ENCODE data around the gene P2RY14.

Gene P2RY14

DNA sequence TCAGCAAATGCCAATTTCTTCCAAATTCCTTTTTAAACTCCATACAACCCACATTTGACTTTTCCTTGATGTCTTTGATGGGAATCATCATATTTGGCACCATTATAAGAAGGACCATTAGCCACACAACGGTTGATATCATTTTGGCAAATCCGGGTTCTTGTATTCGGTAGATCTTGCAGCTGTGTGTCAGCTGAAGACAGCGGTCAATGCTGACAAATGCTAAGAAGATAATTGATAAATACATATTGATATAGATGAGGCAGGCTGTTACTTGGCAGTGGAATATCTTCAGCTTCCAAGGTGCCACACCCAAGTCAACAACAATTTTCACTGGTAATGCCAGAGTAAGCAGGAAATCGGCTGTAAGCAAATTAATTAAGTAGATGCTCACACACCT is 79.5 kb downstream of the P2RY14 start:
- TF ChIP-seq, protein P1, sequence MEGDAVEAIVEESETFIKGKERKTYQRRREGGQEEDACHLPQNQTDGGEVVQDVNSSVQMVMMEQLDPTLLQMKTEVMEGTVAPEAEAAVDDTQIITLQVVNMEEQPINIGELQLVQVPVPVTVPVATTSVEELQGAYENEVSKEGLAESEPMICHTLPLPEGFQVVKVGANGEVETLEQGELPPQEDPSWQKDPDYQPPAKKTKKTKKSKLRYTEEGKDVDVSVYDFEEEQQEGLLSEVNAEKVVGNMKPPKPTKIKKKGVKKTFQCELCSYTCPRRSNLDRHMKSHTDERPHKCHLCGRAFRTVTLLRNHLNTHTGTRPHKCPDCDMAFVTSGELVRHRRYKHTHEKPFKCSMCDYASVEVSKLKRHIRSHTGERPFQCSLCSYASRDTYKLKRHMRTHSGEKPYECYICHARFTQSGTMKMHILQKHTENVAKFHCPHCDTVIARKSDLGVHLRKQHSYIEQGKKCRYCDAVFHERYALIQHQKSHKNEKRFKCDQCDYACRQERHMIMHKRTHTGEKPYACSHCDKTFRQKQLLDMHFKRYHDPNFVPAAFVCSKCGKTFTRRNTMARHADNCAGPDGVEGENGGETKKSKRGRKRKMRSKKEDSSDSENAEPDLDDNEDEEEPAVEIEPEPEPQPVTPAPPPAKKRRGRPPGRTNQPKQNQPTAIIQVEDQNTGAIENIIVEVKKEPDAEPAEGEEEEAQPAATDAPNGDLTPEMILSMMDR (IDR thresholded peaks at IDR 0.05; ENCODE audit: low read depth, low read length): no peak
- DNase-seq (ENCODE audit: extremely low read depth, low read depth): no peak

DNA sequence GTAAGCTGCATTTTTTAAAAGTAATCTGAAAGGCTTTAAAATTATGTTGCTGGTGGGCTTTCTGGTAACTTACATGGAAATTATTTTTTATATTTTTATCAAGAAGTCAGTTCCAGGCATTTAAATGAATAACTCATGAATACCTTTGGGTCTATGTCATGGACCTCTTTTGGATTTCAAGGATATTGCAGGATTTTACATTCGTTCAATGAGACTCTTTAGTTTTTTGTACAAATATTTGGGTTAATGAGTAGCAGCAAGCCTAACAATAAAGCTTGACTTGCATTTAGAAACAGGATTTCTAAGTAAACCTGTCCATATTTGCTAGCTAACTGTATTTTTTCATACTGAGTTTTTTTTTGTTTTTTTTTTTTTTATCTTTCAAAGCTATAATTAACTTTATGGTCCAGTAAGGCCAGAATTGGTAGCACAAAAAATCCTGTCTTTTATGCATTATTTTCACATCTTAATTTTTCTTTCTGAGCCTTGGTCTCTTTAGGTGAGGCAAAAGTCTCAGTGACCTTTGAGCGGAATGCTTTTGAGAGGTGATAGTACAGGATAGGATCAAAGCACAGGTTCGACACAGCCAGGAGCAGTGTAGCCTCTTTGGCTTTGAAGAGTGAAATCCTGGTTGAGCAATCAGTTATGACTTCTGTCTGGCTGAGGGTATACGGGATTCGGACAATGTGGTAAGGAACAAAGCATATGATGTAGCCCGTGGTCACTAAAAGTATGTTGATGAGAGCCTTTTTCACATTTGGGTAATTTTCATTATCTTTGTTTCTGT is 80.2 kb downstream of the P2RY14 start:
- TF ChIP-seq, protein P1 (IDR thresholded peaks at IDR 0.05; ENCODE audit: low read depth, low read length): no peak
- DNase-seq (ENCODE audit: extremely low read depth, low read depth): no peak

DNA sequence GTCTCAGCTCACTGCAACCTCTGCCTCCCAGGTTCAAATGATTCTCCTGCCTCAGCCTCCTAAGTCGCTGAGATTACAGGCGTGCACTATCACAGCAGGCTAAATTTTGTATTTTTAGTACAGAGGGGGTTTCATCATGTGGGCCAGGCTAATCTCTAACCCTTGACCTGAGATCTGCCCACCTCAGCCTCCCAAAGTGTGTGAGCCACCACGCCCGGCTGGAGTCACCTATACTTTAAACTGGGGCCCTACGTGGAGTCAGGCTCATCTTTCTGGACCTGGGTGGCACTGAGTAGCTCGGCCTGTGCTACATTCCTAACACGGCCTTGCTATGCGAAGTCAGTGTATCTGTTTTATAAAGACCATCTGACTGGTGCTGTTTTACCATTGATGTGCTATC is 81.1 kb downstream of the P2RY14 start:
- no peak for DNase-seq (ENCODE audit: extremely low read depth, low read depth)
- TF ChIP-seq, protein P1 (IDR thresholded peaks at IDR 0.05; ENCODE audit: low read depth, low read length): no peak

DNA sequence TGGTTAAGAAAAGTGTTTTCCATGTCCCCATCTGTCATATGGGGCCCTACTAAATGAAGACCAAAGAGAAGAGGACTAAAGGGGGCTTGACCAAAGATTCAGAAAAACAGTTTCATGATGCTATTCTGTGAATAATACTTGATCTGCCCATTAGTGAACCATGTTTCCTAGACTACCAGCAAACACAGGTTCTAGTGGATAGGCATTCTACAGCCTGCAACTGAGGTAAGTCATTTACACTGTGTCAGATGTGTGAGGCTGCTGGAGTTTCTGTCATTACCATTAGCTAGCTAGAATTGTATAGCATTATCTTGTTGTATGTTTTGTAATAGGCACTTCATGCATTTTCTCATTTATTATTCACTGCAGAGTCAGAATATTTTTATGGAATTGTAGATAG is 81.9 kb downstream of the P2RY14 start:
- DNase-seq (ENCODE audit: extremely low read depth, low read depth): no peak
- TF ChIP-seq, protein P1 (IDR thresholded peaks at IDR 0.05; ENCODE audit: low read depth, low read length): no peak

DNA sequence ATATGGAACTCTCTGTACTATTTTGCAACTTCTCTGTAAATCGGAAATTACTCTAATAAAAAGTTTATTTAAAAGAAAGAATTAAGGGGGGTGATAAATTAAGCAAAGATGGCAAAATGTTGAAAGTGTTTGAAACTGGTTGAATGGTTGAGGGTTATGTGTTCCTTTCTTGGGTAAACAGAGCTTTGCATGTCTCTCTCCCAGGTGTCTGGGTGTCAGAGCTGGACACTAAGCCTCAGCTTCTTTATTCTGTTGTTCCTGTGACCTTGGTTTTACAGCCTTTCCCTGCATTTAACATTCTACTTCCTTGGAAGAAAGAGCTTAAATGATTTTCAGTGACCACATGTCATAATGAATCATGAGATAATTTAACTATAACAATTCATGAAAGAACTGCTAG is 82.5 kb downstream of the P2RY14 start:
- no peak for DNase-seq (ENCODE audit: extremely low read depth, low read depth)

DNA sequence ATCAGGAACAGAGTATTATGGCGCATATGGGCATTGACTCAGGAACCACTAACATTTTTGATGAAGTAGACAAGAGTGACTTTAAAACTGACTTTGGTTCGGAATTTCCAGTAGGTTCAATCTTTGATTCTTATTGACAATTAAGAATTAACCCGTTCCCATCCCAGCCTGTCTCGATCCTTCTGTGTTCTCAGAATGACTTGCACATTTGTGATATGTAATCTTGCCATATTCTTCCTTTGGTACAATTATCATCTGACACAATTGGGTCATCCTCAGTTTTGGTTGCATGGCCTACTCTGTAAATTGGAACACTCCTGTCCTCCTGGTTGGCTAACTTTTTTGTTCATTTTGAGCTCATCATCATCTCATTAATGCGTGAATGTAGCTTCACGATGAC is 85.8 kb downstream of the P2RY14 start:
- TF ChIP-seq, protein P1 (IDR thresholded peaks at IDR 0.05; ENCODE audit: low read depth, low read length): no peak

More for the DNA sequence above, 82.5 kb downstream of the P2RY14 start:
- TF ChIP-seq, protein P1 (IDR thresholded peaks at IDR 0.05; ENCODE audit: low read depth, low read length): no peak

DNA sequence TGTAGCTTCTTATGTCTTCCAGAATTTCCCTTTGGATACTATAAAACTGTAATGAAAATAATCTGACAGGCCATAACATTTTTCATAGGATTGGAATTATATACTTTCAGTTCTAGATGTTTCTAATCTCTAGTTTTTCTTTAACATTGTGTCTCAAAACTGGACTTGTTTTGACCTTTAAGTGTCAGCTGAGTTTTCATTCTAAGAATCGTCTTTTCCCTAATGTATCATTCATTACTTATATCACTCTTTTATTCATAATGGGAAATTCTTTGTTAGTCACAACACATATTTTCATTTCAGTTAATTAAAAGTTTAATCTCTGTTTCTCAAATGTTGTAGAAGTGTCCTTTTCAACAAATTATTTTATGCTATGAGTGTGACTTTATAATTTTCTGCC is 87.2 kb downstream of the P2RY14 start:
- DNase-seq (ENCODE audit: extremely low read depth, low read depth): no peak
- TF ChIP-seq, protein P1 (IDR thresholded peaks at IDR 0.05; ENCODE audit: low read depth, low read length): no peak

More for the DNA sequence above, 85.8 kb downstream of the P2RY14 start:
- DNase-seq (ENCODE audit: extremely low read depth, low read depth): no peak

All from AG09319 (cell line).